HepG2 (cell line): ENCODE measurements around the gene SKI. TPM values are rescaled to one million over a fixed set of nuclear protein-coding genes. Genes with fewer than 3 reads are reported as not detected.
A peak's percentile ranks its signal among the peaks of the same experiment; 100 is the strongest.

Experiments used
- ATM ChIP-seq: fragments of 450-650 bp; IDR thresholded peaks from 2 replicates; pipeline ENCODE4 v1.7.1; 2017; ENCODE audit warnings: mild to moderate bottlenecking, borderline replicate concordance
- E2F1 ChIP-seq: sonication (generic); formaldehyde crosslinking; IDR thresholded peaks from 2 replicates; pipeline ENCODE4 v1.5.0; 2020; ENCODE audit warnings: missing genetic modification reagents
- ETV5 ChIP-seq: IDR thresholded peaks from 2 replicates; pipeline ENCODE4 v1.6.1; 2018; ENCODE audit warnings: missing biosample characterization, missing genetic modification reagents, inconsistent platforms, borderline replicate concordance
- FOXK1 ChIP-seq: sonication (generic); formaldehyde crosslinking; IDR thresholded peaks from 2 replicates; pipeline ENCODE4 v1.4.0; 2020; ENCODE audit warnings: low read depth, missing genetic modification reagents, borderline replicate concordance
- FOXK2 ChIP-seq: fragments of 450-650 bp; IDR thresholded peaks from 2 replicates; pipeline ENCODE4 v1.6.1; 2016
- IKZF1 ChIP-seq: fragments of 450-650 bp; IDR thresholded peaks from 2 replicates; pipeline ENCODE4 v1.7.1; 2016
- KDM5B ChIP-seq: sonication (generic); formaldehyde crosslinking; IDR thresholded peaks from 2 replicates; pipeline ENCODE4 v1.4.0; 2020; ENCODE audit warnings: missing genetic modification reagents, mild to moderate bottlenecking, borderline replicate concordance
- MAZ ChIP-seq, 2 experiments: sonication (generic) in 1 of 2; formaldehyde crosslinking in 1 of 2; IDR thresholded peaks; 2 replicates each; pipeline versions ENCODE4 v1.5.0 to v1.6.1; 2012 to 2020; ENCODE audit warnings: low read depth in 2 of 2, mild to moderate bottlenecking in 2 of 2, borderline replicate concordance in 1 of 2, improper control_type of control experiment in 1 of 2, low read length in 1 of 2, missing genetic modification reagents in 1 of 2, moderate library complexity in 1 of 2
- TRIM22 ChIP-seq: fragments of 450-650 bp; IDR thresholded peaks from 2 replicates; pipeline ENCODE4 v1.6.1; 2017
- YEATS2 ChIP-seq: sonication (generic); formaldehyde crosslinking; IDR thresholded peaks from 2 replicates; pipeline ENCODE4 v1.4.0; 2020; ENCODE audit warnings: missing genetic modification reagents, borderline replicate concordance
- ZNF225 ChIP-seq: sonication (generic); formaldehyde crosslinking; IDR thresholded peaks from 2 replicates; pipeline ENCODE4 v1.4.0; 2020; ENCODE audit warnings: mild to moderate bottlenecking, missing genetic modification reagents
- ZNF274 ChIP-seq: sonication (generic); formaldehyde crosslinking; IDR thresholded peaks from 2 replicates; pipeline ENCODE4 v1.5.1; 2020; ENCODE audit warnings: mild to moderate bottlenecking, missing genetic modification reagents
- ZNF281 ChIP-seq: sonication (generic); formaldehyde crosslinking; IDR thresholded peaks from 2 replicates; pipeline ENCODE4 v1.4.0; 2020; ENCODE audit warnings: missing genetic modification reagents, borderline replicate concordance
- ZNF503 ChIP-seq: sonication (generic); formaldehyde crosslinking; IDR thresholded peaks from 2 replicates; pipeline ENCODE4 v1.4.0; 2020; ENCODE audit warnings: missing genetic modification reagents
- ZNF615 ChIP-seq: sonication (generic); formaldehyde crosslinking; IDR thresholded peaks from 2 replicates; pipeline ENCODE4 v1.5.0; 2020; ENCODE audit warnings: mild to moderate bottlenecking, missing genetic modification reagents, borderline replicate concordance
- ZSCAN21 ChIP-seq: sonication (generic); formaldehyde crosslinking; IDR thresholded peaks from 2 replicates; pipeline ENCODE4 v1.8.0; 2022; ENCODE audit warnings: mild to moderate bottlenecking, missing genetic modification reagents, moderate library complexity, borderline replicate concordance
- ZSCAN5A ChIP-seq: sonication (generic); formaldehyde crosslinking; IDR thresholded peaks from 2 replicates; pipeline ENCODE4 v1.8.0; 2022; ENCODE audit warnings: mild to moderate bottlenecking, missing genetic modification reagents, borderline replicate concordance
- polyA plus RNA-seq, 8 experiments: library from polyadenylated mRNA; depleted of rRNA in 3 of 8; stranded (reverse) in 7 of 8; unstranded in 1 of 8; fragments of >200 nt; fragmentation: Illumina TruSeq in 4 of 8; extraction: Trizol in 4 of 8; gene quantifications; 2 replicates each; pipeline versions ENCODE4 v1.2.1 to v1.2.3, GENCODE V29; 2011 to 2016; ENCODE audit warnings: low read depth in 4 of 8, missing spikeins in 1 of 8, mixed read lengths in 1 of 8; ENCODE audit not compliant: insufficient read depth in 1 of 8
- total RNA-seq, 5 experiments: library from RNA; depleted of rRNA; stranded (reverse); fragments of >200 nt; fragmentation: Illumina TruSeq; extraction: Trizol; gene quantifications; 2 replicates each; pipeline ENCODE4 v1.2.3, GENCODE V29; 2016; ENCODE audit warnings: low read depth in 1 of 5
- TF ChIP-seq, protein P1 (sequence below): sonication (generic); formaldehyde crosslinking; IDR thresholded peaks from 2 replicates; pipeline ENCODE4 v1.4.0; 2020; ENCODE audit warnings: missing genetic modification reagents

The SKI gene
- total and polyA plus RNA-seq, 2 of the 13 experiments (the other 11 are each of a cell fraction or from before 2014, with no cell fraction given): 4.7 to 6.9 TPM

- no peak for TF ChIP-seq ZSCAN21 (CRISPR knock-in tag)
- TF ChIP-seq YEATS2: peak; percentile 51; the same call in 1 of the 2 replicates
- TF ChIP-seq IKZF1: no peak
- TF ChIP-seq, protein P1, sequence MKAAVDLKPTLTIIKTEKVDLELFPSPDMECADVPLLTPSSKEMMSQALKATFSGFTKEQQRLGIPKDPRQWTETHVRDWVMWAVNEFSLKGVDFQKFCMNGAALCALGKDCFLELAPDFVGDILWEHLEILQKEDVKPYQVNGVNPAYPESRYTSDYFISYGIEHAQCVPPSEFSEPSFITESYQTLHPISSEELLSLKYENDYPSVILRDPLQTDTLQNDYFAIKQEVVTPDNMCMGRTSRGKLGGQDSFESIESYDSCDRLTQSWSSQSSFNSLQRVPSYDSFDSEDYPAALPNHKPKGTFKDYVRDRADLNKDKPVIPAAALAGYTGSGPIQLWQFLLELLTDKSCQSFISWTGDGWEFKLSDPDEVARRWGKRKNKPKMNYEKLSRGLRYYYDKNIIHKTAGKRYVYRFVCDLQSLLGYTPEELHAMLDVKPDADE (CRISPR knock-in tag): no peak
- 0 out of 2 replicates have a peak, but pooled peaks have one; percentile 24 for TF ChIP-seq FOXK1 (CRISPR knock-in tag)
- TF ChIP-seq ZNF503: no peak
- no peak for TF ChIP-seq ZNF615 (CRISPR knock-in tag)
- no peak for TF ChIP-seq TRIM22
- TF ChIP-seq ZNF225 (CRISPR knock-in tag): 0 out of 2 replicates have a peak, but pooled peaks have one; percentile 41
- TF ChIP-seq E2F1 (CRISPR knock-in tag): no peak
- no peak; the same call in 1 of the 2 replicates for TF ChIP-seq MAZ (IDR thresholded peaks at IDR 0.05; ENCODE audit: borderline replicate concordance, low read depth, low read length)
- no peak; the same call in 1 of the 2 replicates for TF ChIP-seq MAZ (CRISPR knock-in tag; IDR thresholded peaks at IDR 0.05; ENCODE audit: low read depth)
- TF ChIP-seq ZSCAN5A (CRISPR knock-in tag): no peak
- peak; percentile 38; the same call in 1 of the 2 replicates for TF ChIP-seq KDM5B
- TF ChIP-seq ZNF281 (CRISPR knock-in tag): no peak
- no peak; the same call in 1 of the 2 replicates for TF ChIP-seq ZNF274 (CRISPR knock-in tag)
- TF ChIP-seq ETV5 (CRISPR knock-in tag): 0 out of 2 replicates have a peak, but pooled peaks have one; percentile 39
- TF ChIP-seq FOXK2: no peak
- no peak for TF ChIP-seq ATM
Measured at GRCh38 chr1:2227346-2228156, 568 bp upstream of the SKI start (continued).
